Colonic mucosa (tissue), 4 donors: ENCODE measurements around the gene SERPINA5. TPM values are rescaled to one million over a fixed set of nuclear protein-coding genes. Genes with fewer than 3 reads are reported as not detected.

ENCODE experiments used
- DNase-seq: peaks from one replicate; pipeline ENCODE4 v3.0.0-alpha.2; 2020
- H3K27ac ChIP-seq: fragments of 200-600 bp; one replicate; pipeline ENCODE4 v1.8.0; 2021
- H3K27me3 ChIP-seq: fragments of 200-600 bp; one replicate; pipeline ENCODE4 v1.8.0; 2021
- H3K36me3 ChIP-seq: fragments of 200-600 bp; one replicate; pipeline ENCODE4 v1.8.0; 2021
- H3K4me1 ChIP-seq: fragments of 200-600 bp; one replicate; pipeline ENCODE4 v1.8.0; 2021; ENCODE audit warnings: mild to moderate bottlenecking
- H3K4me3 ChIP-seq: fragments of 200-600 bp; one replicate; pipeline ENCODE4 v1.8.0; 2021
- H3K9ac ChIP-seq, 2 donors: one replicate each; pipeline ENCODE4 v1.7.0; 2013; ENCODE audit warnings: control low read depth in 2 of 2, low read depth in 2 of 2, low read length in 2 of 2
- H3K9me3 ChIP-seq: fragments of 200-600 bp; one replicate; pipeline ENCODE4 v1.8.0; 2021
- intact Hi-C: fragments of 100-400 bp; cut with DNase I; formaldehyde crosslinking; loops from one replicate; pipeline ENCODE4 v1.14.1; 2022
- total RNA-seq, 2 donors: library from RNA; stranded (reverse); fragmentation: NEBNext Ultra II Directional in 1 of 2; extraction: Animal tissue kit (Norgen Biotek cat#: 25700) in 1 of 2; gene quantifications; one replicate each; pipeline ENCODE4 v1.2.1, GENCODE V29; 2021
- TF ChIP-seq, protein P1 (sequence below): fragments of 200-600 bp; IDR thresholded peaks from one replicate; pipeline ENCODE4 v1.8.0; 2022; ENCODE audit warnings: antibody characterized with exemption, mild to moderate bottlenecking
- donor health status: healthy.
- donor health status: DM: no; HTN: no; CAD: no.
- donor health status: DM: no; HTN: no; CAD: no.

The SERPINA5 gene
- total RNA-seq, 2 donors from 2014 or later: 0.61 to 2.9 TPM

DNA sequence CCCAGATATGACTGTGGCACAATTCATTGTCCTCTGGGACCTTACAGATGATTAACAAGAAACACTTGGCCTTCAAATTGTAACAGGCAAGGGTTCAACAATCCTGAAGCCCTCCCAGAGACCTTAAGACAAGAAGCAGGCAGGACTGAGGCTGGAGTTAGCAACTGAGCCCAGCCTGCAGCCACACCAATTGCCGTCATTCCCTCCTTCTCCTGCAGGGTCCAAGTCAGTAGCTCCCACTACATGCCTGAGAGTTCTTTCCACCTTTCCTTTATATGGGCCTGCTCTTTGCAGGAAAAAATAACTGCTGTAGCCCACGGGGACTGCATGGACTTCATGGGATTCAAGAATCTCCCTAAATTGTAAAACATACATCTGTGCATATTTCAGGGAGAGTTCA lies 22.4 kb upstream of the SERPINA5 start:
- no peak overlapping the region for H3K9ac ChIP-seq
- H3K36me3 ChIP-seq: no peaks in the 10 kb centered on the region
- H3K4me1 ChIP-seq: no peaks in the 10 kb centered on the region
- intact Hi-C loops: loop anchor here (10.0 kb wide), 1 partner anchor 124 kb away; no protein-coding TSS in a partner anchor
- DNase-seq: no peak
- H3K4me3 ChIP-seq: no peak overlapping the region
- no peak overlapping the region for H3K27ac ChIP-seq
- no peaks in the 10 kb centered on the region for H3K27me3 ChIP-seq
- no peaks in the 10 kb centered on the region for H3K9me3 ChIP-seq
- TF ChIP-seq, protein P1, sequence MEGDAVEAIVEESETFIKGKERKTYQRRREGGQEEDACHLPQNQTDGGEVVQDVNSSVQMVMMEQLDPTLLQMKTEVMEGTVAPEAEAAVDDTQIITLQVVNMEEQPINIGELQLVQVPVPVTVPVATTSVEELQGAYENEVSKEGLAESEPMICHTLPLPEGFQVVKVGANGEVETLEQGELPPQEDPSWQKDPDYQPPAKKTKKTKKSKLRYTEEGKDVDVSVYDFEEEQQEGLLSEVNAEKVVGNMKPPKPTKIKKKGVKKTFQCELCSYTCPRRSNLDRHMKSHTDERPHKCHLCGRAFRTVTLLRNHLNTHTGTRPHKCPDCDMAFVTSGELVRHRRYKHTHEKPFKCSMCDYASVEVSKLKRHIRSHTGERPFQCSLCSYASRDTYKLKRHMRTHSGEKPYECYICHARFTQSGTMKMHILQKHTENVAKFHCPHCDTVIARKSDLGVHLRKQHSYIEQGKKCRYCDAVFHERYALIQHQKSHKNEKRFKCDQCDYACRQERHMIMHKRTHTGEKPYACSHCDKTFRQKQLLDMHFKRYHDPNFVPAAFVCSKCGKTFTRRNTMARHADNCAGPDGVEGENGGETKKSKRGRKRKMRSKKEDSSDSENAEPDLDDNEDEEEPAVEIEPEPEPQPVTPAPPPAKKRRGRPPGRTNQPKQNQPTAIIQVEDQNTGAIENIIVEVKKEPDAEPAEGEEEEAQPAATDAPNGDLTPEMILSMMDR: no peak

GRCh38 chr14:94559638-94560290 lies 21.5 kb upstream of the SERPINA5 start:
- TF ChIP-seq, protein P1: no peak
- Histone ChIP-seq H3K4me1 (no peaks in the 10 kb centered on the region), H3K9me3 (no peaks in the 10 kb centered on the region), H3K27me3 (no peaks in the 10 kb centered on the region), H3K27ac (no peak overlapping the region), H3K9ac (no peak overlapping the region), H3K36me3 (no peaks in the 10 kb centered on the region), H3K4me3 (no peak overlapping the region)
- intact Hi-C loops: loop anchor here (10.0 kb wide), 1 partner anchor 125 kb away; no protein-coding TSS in a partner anchor
- DNase-seq: no peak

DNA sequence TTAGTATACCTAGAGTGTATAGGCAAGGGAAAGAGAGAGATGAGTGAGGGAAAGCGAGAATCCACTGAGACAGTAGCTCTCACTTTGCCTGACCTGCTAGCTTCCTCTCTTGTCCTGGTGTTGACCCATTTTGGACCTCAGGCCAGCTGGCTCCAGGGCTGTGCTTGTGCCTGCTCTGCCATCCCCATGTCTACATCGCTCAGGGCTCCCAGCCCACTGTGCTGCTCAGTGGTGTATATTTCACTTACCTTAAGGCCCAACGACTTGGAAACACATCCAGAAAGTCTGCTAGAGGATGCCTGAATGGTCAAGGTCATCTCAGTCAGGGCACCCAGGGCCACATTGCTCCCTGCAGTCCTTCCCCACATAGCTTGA lies 20.9 kb upstream of the SERPINA5 start:
- H3K4me1 ChIP-seq: no peaks in the 10 kb centered on the region
- DNase-seq: no peak
- H3K36me3 ChIP-seq: no peaks in the 10 kb centered on the region
- TF ChIP-seq, protein P1: no peak
- H3K27me3 ChIP-seq: no peaks in the 10 kb centered on the region
- no peaks in the 10 kb centered on the region for H3K9me3 ChIP-seq
- no peak overlapping the region for H3K4me3 ChIP-seq
- intact Hi-C loops: no loop called here
- no peak overlapping the region for H3K27ac ChIP-seq
- no peak overlapping the region for H3K9ac ChIP-seq

- H3K4me3 ChIP-seq: no peak within 1 kb of the TSS
- H3K4me1 ChIP-seq: no peaks in the 10 kb centered on the region
- no peaks in the 10 kb centered on the region for H3K9me3 ChIP-seq
- no peak within 1 kb of the TSS for H3K9ac ChIP-seq
- H3K36me3 ChIP-seq: no peaks in the 10 kb centered on the region
- intact Hi-C loops: no loop called here
- H3K27ac ChIP-seq: no peak within 1 kb of the TSS
- no peak for DNase-seq
- H3K27me3 ChIP-seq: no peaks in the 10 kb centered on the region
- TF ChIP-seq, protein P1: no peak
Measured at GRCh38 chr14:94560751-94561655, 20.2 kb upstream of the SERPINA5 start, which contains the start of gene SERPINA4. TSS of gene SERPINA4 (plus strand) at chr14:94561442. CDS start at chr14:94563483, 2,041 bp downstream.

- H3K9me3 ChIP-seq: no peaks in the 10 kb centered on the region
- no peak overlapping the region for H3K9ac ChIP-seq
- H3K27me3 ChIP-seq: no peaks in the 10 kb centered on the region
- no peaks in the 10 kb centered on the region for H3K36me3 ChIP-seq
- H3K4me1 ChIP-seq: no peaks in the 10 kb centered on the region
- TF ChIP-seq, protein P1: no peak
- intact Hi-C loops: no loop called here
- no peak overlapping the region for H3K4me3 ChIP-seq
- no peak overlapping the region for H3K27ac ChIP-seq
- DNase-seq: no peak
Measured at GRCh38 chr14:94561656-94562010, 19.6 kb upstream of the SERPINA5 start.
